ENCODE data around the gene OLFML2A.

OLFML2A gene

DNA sequence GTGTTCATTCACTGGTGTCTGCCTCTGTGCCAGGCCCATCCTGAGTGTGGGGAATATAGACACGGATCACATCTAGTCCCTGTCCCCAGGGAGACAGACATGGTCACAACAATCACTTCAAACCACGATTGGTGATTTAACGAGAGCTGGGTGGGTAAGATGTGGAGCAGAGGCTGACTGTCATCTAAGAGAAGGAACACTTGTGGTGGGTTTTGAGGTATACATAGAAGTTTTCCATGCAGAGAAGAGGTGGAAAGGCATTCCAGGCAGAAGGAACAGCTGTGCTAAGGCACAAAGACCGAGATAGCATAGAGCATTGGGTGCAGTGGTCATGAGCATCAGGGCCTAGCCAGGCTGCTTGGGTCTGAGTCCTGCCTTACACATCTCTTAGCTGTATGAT, 53.7 kb downstream of the OLFML2A start:
- TF ChIP-seq GATA2 (IDR thresholded peaks at IDR 0.05; ENCODE audit: low read depth, low read length): no peak

DNA sequence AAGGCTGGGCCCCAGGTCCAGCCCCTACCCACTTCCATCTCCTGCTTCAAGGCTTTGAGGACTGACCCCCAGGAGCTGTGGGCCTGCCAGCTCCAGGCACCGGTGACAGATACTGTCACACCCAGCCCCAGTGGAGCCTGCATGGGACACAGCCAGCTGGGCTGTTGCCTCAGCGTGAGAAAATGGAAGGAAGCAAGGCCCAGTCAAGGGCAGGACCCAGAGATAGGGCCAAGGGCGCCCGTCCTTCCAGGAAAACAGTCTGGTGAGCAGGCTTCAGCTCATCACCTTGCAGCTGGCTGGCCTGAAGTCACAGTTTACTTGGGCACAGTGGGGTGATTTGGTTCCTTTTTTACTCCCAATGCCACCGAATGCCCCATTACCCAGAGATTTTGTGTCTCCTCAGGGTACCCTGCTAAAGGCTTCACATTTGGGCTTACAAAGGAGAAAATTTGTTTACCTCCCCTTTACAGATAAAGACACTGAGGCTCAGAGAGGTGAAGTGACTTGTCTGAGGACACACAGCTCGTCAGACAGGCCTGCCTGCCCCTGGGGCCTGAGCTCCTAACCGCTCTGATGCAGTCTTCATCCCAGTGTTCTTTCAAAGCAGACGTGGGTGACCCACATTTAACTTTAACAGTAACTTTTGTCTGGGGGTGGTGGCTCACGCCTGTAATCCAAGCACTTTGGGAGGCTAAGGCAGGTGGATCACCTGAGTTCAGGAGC, 54.9 kb downstream of the OLFML2A start:
- TF ChIP-seq GATA3 (IDR thresholded peaks at IDR 0.05; ENCODE audit: low read depth, low read length): no peak
- TF ChIP-seq GATA2 (IDR thresholded peaks at IDR 0.05; ENCODE audit: low read depth, low read length): no peak

DNA sequence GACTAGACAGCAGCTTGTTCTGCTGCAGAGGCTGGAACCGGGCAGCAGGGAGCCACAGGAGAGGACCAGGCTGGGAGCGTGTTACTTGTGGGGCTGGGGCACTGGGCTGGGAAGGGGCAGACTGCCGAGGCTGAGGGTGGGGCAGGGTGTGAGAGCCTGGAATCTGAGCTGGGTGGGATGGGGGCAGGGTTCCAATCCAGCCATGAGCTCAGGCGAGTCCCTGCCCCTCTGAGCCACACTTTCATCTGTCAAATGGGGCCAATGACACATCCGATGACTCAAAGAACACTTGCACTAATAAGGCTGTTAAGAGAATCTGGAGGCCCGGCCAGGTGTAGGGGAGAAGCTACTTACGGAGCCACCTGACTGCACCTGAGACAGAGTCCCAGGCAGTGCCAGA, 57.7 kb downstream of the OLFML2A start:
- no peak for TF ChIP-seq GATA2 (IDR thresholded peaks at IDR 0.05; ENCODE audit: low read depth, low read length)
- no peak for TF ChIP-seq GATA3 (IDR thresholded peaks at IDR 0.05; ENCODE audit: low read depth, low read length)

DNA sequence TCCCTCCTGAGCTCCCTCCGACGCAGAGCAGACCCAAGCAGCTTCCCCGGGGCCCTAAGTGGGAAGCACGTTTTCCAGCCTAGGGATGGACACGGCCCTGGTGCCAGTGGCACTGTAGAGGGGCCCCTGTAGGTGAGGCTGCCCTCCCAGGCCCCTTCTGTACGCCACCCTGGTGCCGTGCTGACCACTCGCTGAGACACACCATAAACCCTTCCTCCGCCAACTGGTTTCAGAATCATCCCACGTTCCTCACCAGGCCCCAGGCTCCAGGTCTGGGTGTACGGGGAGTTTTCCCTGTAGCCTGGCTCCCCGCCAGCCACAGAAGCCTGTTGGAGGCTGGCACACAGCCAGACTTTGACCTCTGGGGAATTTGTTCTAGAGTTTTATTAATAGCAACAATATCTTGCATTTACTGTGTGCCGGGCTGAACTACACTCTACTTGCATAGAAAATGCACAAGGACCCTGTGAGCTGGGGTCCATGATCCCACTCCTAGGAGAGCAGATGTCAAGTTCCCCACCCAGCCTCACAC, 58.2 kb downstream of the OLFML2A start:
- no peak for TF ChIP-seq GATA3 (IDR thresholded peaks at IDR 0.05; ENCODE audit: low read depth, low read length)

DNA sequence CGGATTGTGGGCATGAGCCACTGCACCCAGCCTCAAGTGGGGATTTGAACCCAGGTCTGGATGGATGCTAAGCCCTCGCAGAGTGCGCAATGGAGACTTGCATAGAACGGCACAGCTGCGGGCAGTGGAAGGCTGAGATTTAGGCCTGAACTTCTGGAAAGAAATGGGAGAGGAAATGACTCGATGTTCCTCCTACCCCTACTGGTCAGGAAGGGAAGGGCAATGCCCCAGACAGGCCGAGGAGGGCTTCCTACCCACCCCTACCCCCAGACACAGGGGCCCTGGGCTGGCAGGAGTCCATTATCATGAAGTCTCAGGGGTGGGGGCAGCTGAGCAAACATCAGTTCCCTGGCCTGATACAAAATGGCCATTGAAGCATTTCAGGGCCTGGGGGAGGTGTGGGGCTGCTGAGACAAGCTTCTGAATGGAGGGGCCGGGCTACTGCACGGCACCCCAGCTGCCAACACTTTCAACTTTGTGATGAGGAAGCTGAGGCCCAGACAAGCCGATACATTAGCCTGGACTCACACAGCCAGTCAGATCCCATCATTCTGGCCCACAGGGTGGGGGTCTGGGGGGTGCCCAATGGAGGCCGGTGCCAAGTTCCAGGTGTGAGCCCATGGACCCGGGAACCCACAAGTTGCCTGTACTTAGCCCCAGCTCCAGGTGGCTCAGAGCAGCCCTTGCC, 62.8 kb downstream of the OLFML2A start:
- TF ChIP-seq GATA3 (IDR thresholded peaks at IDR 0.05; ENCODE audit: low read depth, low read length) (no peak), GATA2 (IDR thresholded peaks at IDR 0.05; ENCODE audit: low read depth, low read length) (no peak)

DNA sequence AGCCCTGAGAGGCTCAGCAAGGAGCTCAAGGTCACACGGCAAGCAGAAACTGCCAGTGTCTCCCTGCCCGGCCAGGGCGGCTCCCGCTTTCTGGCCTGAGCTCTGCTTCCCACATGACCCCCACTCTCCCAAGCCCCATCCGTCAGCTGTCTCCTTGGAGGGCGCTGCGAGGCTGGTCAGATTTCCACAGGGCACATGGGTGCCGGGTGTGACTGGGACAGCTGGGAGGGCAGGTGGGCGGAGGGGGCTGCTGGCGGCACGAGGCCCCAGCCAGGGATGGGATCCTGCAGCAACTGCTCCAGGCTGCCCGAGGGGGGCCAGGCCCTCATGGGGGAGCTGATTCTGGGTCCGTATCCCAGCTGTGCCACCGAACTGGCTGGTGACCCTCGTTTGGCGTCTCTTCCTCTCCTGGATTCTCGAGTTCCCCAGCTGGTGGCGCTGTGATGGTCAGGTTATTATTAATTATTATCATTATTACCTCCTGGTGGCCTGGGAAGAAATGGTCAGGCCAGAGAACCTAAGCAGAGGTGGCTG, 63.4 kb downstream of the OLFML2A start:
- TF ChIP-seq GATA2 (IDR thresholded peaks at IDR 0.05; ENCODE audit: low read depth, low read length) (no peak), GATA3 (IDR thresholded peaks at IDR 0.05; ENCODE audit: low read depth, low read length) (no peak)

DNA sequence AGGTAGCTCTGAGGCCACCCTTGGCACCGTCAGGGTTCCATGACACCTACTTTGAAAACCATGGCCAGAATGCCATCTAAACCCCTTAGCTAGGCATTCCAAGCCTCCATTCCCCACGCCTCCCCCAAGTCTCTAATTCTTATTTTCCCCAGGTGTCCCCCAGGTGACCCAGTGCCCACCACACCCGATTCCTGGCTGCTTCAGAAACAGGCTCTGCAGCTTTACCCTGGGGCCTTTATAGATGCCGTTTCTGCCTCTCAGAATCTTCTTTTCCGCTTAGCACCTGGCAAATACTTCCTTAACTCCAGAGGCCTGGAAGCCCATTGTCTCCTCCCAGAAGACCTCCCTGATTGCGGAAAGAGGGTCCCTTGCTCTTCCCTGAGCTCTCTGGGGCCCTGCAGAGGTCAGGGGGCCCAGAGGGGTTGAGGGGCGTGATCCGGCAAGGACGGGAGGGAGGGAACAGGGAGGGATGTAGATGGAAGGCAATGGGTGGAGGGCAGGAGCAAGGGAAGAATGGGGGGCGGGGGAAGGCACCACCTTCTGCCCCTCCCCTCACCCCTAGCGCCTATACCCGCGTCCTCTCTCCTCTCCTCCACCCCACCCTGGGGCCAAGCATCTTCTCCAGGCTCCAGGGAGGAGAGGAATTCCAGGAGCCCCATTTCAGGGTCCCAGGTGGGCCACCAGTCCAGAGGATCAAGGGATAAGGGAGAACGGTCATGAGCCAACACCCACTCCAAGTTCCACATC, 64.3 kb downstream of the OLFML2A start:
- TF ChIP-seq GATA3 (IDR thresholded peaks at IDR 0.05; ENCODE audit: low read depth, low read length) (no peak), GATA2 (IDR thresholded peaks at IDR 0.05; ENCODE audit: low read depth, low read length) (no peak)

DNA sequence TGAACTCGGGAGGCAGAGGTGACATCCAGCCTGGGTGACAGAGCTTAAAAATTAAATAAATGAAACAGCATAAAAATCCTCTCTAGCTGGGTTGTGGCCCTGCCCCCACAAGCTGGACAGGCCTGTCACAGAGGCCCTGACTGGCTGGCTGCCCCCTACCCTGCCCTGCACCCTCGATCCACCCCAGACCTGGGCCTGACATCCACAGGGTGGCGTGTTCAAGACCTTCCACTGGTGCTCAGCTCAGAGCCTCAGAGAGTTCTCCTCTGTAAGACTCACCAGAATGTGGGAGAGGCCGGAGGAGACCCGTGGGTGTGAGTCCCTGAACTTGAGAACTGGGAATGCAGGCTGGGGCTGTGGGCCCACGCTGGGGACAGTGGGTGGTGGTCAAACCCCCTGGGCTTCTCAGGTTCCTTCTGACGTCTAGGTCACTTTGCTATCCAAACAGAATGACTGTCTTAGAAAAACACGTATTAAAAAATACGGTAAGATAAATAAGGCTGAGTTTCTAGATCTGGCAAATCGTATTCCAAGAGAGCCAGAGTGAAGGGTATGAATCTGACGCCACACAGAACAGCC, 66.6 kb downstream of the OLFML2A start:
- TF ChIP-seq GATA2 (IDR thresholded peaks at IDR 0.05; ENCODE audit: low read depth, low read length) (no peak), GATA3 (IDR thresholded peaks at IDR 0.05; ENCODE audit: low read depth, low read length) (no peak)

DNA sequence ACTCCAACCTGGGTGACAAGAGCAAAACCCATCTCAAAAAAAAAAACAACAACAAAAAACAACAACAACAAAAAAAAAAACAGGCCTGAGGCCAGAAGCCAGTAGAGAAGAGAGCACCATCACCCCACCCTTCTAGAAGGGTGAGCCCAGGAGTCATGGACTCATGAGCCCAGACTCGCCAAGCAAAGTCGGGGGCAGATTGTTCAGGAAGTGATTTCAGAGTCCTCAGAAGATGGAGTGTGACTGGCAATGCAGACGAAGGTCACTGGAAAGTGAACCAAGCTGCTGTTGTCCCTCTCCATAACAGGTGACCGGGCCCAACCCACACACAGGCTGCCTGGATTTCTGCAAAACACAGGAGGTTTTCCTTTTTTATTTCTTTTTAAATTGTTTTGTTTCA, 67.4 kb downstream of the OLFML2A start:
- TF ChIP-seq GATA2 (IDR thresholded peaks at IDR 0.05; ENCODE audit: low read depth, low read length) (no peak), GATA3 (IDR thresholded peaks at IDR 0.05; ENCODE audit: low read depth, low read length) (no peak)

DNA sequence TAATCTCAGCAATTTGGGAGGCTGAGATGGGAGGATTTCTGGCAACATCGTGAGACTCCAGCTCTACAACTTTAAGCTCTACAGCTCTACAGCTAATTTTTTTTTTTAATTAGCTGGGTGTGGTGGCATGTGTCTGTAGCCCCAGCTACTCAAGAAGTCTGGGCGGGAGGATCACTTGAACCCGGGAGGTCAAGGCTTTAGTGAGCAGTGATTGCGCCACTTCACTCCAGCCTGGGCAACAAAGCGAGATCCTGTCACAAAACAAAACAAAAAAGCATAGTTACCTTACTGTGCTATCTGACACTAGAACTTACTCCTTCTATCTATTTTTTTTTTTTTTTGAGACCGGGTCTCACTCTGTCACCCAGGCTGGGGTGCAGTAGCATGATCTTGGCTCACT, 70.0 kb downstream of the OLFML2A start:
- TF ChIP-seq GATA3 (IDR thresholded peaks at IDR 0.05; ENCODE audit: low read depth, low read length) (no peak), GATA2 (IDR thresholded peaks at IDR 0.05; ENCODE audit: low read depth, low read length) (no peak)

DNA sequence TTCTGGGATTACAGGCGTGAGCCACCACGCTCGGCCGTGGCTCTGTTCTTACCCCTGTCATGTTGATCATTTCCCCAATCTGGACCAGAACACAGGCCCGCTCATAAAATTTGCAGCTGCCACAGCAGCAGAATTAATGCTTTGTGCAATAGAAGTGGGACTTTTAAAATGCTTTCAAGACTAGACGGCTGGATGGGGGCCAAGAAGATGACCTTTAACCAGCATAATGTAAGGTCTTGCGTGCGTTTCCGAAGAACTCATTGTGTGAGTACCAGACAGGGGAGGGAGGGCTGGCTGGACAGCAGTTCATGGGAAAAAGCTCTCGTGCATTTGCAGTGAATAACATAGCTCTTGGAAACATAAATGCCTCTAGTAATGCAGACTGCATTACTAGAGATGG, 72.9 kb downstream of the OLFML2A start:
- TF ChIP-seq GATA3 (IDR thresholded peaks at IDR 0.05; ENCODE audit: low read depth, low read length): no peak
- no peak for TF ChIP-seq GATA2 (IDR thresholded peaks at IDR 0.05; ENCODE audit: low read depth, low read length)

DNA sequence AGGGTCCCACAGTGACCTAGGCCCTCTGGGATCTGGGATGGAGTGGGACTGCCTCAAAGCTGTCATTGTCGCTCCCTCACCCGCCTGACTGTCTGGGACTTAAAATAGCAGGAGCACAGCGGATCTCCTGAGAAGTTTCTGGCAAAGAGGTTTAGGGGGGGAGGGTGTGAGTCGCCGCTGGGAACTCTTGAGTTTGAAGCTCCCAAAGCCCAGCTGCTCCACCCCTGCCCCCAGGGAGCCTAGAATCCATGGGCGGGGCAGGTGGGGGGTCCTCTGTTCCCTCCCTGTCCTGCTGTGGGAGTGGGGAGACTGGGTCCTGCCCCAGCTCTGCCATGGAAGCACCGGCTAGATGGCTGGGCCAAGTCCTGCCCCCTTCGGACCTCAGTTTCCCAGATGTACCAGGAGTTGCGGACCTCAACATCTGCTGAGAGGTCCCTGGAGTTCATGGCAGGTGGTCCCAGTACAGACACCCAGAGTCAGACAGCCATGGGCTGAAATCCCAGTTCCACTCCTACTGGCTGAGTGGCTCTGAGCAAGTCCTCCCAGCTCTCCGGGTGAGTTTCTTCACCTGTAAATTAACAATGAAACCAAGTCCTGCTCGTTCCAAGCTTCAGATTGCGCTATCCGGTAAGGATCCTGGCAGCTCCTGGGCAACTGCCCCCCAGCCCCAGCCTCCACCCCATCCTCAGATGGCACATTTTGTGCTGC, 75.3 kb downstream of the OLFML2A start:
- TF ChIP-seq GATA3 (IDR thresholded peaks at IDR 0.05; ENCODE audit: low read depth, low read length) (no peak), GATA2 (IDR thresholded peaks at IDR 0.05; ENCODE audit: low read depth, low read length) (no peak)

DNA sequence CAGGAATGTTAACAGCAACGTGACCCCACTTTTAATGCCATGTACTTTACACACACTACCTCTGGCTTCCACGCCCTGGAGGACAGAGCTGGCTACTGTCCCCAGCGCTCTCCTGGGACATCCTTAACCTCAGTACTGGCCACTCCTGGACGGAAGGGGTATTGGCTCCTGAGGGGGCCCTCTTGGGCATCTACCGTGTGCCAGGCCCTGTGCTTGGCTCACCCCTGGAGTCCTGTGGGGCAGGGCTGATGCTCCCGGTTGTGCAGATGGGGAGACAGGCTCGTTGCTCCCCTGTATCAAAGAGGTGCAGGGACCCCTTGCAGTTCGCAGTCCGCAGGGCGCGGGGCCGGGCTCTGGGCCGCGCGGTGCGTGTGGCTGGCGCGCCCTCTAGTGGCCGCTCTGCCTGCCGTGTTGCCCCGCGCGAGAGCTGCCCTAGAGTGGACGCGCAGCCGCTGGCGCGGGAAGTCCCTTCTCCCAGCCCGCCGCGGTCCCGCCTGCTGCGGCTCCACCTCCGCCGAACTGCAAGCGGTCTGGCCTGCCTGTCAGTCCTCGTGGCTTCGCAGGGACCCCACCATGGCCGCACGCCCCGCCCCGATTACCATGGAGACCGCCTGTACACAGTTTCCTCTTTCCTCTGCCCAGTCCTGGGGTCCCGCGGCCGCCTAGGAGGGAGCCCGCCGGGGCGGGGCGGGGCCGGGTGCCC, 76.0 kb downstream of the OLFML2A start, which contains the start of gene WDR38:
Gene WDR38 (plus strand): TSS at position 632 of the 703 bp plus-strand sequence. CDS start 72 bp downstream, outside the sequence.
- no peak for TF ChIP-seq GATA2 (IDR thresholded peaks at IDR 0.05; ENCODE audit: low read depth, low read length)
- TF ChIP-seq GATA3 (IDR thresholded peaks at IDR 0.05; ENCODE audit: low read depth, low read length): no peak
